ENCODE measurements around the gene PAX2.

Gene PAX2

GRCh38 chr10:100741378-100742075 lies 3.9 kb upstream of the PAX2 start:
- H3K4me3 ChIP-seq (ENCODE audit: insufficient read depth, low read length, poor library complexity, severe bottlenecking): no peak overlapping the region
- H3K27ac ChIP-seq (ENCODE audit: low read depth, low read length): no peak overlapping the region
- H3K27me3 ChIP-seq (ENCODE audit: low read length): no peaks in the 10 kb centered on the region
- no peak overlapping the region for H3K9ac ChIP-seq (ENCODE audit: low read length)
- no peaks in the 10 kb centered on the region for H4K20me1 ChIP-seq (ENCODE audit: low read depth, low read length)
- TF ChIP-seq CTCF (IDR thresholded peaks at IDR 0.05; ENCODE audit: insufficient read depth, low read length, poor library complexity, severe bottlenecking) (no peak), EZH2phosphoT487 (conservative IDR thresholded peaks at IDR 0.05; ENCODE audit: low read length) (no peak)
- H3K36me3 ChIP-seq (ENCODE audit: low read length): no peaks in the 10 kb centered on the region
- no peak overlapping the region for H2AFZ ChIP-seq (ENCODE audit: low read depth, low read length, severe bottlenecking)
- H3K4me2 ChIP-seq (ENCODE audit: low read depth, low read length, poor library complexity, severe bottlenecking): no peak overlapping the region
- no peaks in the 10 kb centered on the region for H3F3A ChIP-seq (ENCODE audit: insufficient read depth)
- H3K9me2 ChIP-seq (replicated peaks; ENCODE audit: insufficient read depth, low read length): no peaks in the 10 kb centered on the region
- H3K9me3 ChIP-seq (ENCODE audit: insufficient read depth, low read length): no peaks in the 10 kb centered on the region
- H3K79me2 ChIP-seq (ENCODE audit: insufficient read depth, low read length): no peaks in the 10 kb centered on the region

- Histone ChIP-seq H3K4me3 (ENCODE audit: insufficient read depth, low read length, poor library complexity, severe bottlenecking) (no peak overlapping the region), H3F3A (ENCODE audit: insufficient read depth) (no peaks in the 10 kb centered on the region), H3K9ac (ENCODE audit: low read length) (no peak overlapping the region), H4K20me1 (ENCODE audit: low read depth, low read length) (no peaks in the 10 kb centered on the region), H3K27me3 (ENCODE audit: low read length) (no peaks in the 10 kb centered on the region), H2AFZ (ENCODE audit: low read depth, low read length, severe bottlenecking) (no peak overlapping the region), H3K9me3 (ENCODE audit: insufficient read depth, low read length) (no peaks in the 10 kb centered on the region), H3K9me2 (replicated peaks; ENCODE audit: insufficient read depth, low read length) (no peaks in the 10 kb centered on the region), H3K79me2 (ENCODE audit: insufficient read depth, low read length) (no peaks in the 10 kb centered on the region), H3K4me2 (ENCODE audit: low read depth, low read length, poor library complexity, severe bottlenecking) (no peak overlapping the region), H3K27ac (ENCODE audit: low read depth, low read length) (no peak overlapping the region), H3K36me3 (ENCODE audit: low read length) (no peaks in the 10 kb centered on the region)
- TF ChIP-seq CTCF (IDR thresholded peaks at IDR 0.05; ENCODE audit: insufficient read depth, low read length, poor library complexity, severe bottlenecking) (no peak), EZH2phosphoT487 (conservative IDR thresholded peaks at IDR 0.05; ENCODE audit: low read length) (no peak)
These were observed 3.2 kb upstream of the PAX2 start for GRCh38 chr10:100742076-100742771.

GRCh38 chr10:100742936-100743335 lies 2.4 kb upstream of the PAX2 start:
- Histone ChIP-seq H3K9ac (ENCODE audit: low read length) (no peak overlapping the region), H3K9me3 (ENCODE audit: insufficient read depth, low read length) (no peaks in the 10 kb centered on the region), H4K20me1 (ENCODE audit: low read depth, low read length) (no peaks in the 10 kb centered on the region), H3K79me2 (ENCODE audit: insufficient read depth, low read length) (no peaks in the 10 kb centered on the region), H3K9me2 (replicated peaks; ENCODE audit: insufficient read depth, low read length) (no peaks in the 10 kb centered on the region), H3K36me3 (ENCODE audit: low read length) (no peaks in the 10 kb centered on the region), H3K4me3 (ENCODE audit: insufficient read depth, low read length, poor library complexity, severe bottlenecking) (no peak overlapping the region), H2AFZ (ENCODE audit: low read depth, low read length, severe bottlenecking) (no peak overlapping the region), H3K27me3 (ENCODE audit: low read length) (no peaks in the 10 kb centered on the region), H3K4me2 (ENCODE audit: low read depth, low read length, poor library complexity, severe bottlenecking) (no peak overlapping the region), H3K27ac (ENCODE audit: low read depth, low read length) (no peak overlapping the region), H3F3A (ENCODE audit: insufficient read depth) (no peaks in the 10 kb centered on the region)
- TF ChIP-seq EZH2phosphoT487 (conservative IDR thresholded peaks at IDR 0.05; ENCODE audit: low read length) (no peak), CTCF (IDR thresholded peaks at IDR 0.05; ENCODE audit: insufficient read depth, low read length, poor library complexity, severe bottlenecking) (no peak)
